ENCODE measurements around the gene VWDE.
"Not testable (repeated sequence)": the region's sequence is repeated elsewhere in the genome, so short reads cannot be mapped to it uniquely, and the experiment has no call there.

The VWDE gene

DNA sequence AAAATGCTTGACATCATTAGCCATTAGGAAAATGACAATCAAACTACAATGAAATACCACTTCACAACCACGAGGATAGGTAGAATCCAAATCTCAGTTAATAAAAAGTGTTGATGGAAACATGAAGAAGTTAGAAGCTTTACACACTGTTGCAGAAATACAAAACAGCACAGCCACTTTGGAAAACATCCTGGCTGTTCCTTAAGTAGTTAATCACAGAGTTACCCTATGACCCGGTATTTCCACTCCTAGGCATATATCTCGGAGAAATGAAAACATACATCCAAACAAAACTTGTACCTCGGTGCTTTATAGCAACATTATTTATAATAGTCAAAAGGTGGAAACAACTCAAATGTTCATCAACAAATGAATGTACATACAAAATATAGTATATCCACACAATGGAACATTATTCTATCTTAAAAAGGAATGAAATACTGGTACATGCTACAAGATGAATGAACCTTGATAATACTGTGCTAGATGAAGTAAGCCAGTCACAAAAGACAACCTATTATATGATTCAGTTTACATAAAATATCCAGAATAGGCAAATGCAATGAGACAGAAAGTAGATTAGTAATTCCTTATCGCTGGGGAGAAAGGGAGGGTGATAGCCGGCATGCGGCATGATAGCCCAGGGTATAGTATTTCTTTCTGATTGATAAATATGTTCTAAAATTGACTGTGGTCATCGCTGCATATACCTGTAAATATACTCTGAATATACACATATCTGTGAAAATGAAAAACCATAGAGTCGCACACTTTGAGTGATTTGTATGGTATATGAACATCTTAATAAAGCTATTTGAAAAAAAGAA is 1.9 kb downstream of the VWDE start:
- no peak for DNase-seq

DNA sequence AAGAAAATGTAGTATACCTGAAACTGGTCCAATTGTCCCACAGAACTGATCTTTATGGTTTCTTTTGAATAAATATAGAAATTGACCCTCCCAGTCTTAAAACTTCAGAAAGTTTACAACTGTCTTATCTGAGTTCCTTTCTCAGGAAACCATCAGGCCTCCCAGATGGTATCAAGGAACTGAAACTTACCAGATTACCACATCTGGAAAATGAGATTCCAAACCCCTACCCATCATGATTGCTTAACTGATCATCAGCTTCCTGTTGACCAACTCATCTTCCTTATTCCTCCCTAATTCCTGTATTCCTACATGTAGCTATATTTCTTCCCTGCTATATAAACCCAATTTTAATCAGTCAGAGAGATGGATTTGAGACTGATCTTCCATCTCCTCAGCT is 5.5 kb downstream of the VWDE start:
- no peak for DNase-seq

DNA sequence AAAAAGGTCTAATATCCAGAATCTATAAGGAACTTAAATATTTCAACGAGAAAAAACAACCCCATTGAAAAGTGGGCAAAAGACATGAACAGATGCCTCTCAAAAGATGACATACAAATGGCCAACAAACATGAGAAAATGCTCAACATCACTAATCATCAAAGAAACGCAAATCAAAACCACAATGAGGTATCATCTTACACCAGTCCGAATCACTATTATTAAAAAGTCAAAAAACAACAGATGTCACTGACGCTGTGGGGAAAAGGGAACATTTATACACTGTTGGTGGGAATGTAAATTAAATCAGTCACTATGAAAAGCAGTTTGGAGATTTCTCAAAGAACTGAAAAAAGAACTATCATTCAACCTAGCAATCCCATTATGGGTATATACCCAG is 6.0 kb downstream of the VWDE start:
- DNase-seq, result no peak

DNA sequence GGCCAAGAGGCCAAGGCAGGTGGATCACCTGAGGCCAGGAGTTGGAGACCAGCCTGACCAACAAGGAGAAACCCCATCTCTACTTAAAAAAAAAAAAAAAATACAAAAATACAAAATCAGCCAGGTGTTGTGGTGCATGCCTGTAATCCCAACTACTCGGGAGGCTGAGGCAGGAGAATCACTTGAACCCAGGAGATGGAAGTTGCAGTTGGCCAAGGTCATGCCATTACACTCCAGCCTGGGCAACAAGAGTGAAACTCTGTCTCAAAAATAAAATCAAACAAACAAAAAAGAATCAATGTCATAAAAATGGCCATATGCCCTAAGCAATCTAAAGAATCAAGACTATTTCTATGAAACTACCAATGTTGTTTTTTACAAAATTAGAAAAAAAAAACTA is 7.0 kb downstream of the VWDE start:
- DNase-seq, result not testable (repeated sequence)

DNA sequence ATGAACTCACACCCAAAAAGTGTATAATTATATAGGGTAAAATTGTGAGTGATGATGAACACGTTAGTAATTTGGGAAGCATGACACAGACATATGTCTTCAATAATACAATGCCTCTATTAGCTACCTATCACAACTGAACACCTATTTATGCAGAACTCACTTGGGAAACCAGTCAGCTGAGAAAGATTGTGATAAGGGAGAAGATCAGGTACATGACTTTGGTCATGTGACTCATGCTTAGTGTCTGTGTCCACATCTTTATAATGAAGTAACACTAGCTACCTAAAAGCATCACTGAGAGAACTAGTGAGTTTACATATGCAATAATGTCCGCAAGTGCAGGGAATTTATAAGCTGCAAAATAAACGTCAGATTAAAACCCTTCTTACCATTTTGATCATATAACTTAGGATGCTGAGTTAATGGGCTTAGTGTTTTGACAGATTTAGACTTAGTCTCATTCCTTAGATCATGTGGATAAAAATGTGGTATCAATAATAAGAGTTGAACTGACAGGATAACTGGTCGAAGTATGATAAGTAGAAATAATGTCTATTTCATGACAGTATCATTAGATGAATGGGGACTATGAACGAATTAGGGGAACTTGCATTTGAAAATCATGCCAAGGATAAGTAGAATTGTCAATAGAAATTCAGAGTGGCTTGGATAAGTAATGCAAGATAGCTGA is 11.6 kb downstream of the VWDE start:
- DNase-seq, result no peak

DNA sequence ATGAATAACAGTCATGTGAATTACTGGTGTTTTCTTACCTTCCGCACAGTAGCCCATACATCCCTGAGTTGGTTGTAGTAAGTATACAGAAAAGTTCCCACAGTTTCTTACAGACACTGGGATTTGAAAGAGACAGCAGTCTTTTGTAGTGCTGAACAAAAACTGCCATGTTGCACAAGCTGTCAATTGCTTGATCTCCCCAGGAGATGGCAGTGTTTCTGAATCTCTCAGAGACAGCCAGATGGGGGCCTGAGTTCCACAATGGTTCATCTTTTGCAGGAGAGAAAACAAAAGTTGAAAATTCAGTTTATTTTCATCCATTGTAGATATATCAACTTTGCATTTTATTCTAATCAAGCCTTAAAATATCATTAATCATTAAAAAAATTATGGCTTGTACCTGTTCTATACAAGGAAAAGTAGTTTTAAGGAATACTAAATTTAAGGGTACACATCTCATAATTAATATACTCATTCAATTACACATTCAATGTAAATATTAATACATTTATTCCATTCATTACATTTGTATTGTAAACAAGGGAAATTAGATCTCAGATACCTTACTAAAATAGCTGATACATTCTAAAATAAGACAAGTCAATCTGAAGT is 14.5 kb downstream of the VWDE start:
- no peak for DNase-seq

DNA sequence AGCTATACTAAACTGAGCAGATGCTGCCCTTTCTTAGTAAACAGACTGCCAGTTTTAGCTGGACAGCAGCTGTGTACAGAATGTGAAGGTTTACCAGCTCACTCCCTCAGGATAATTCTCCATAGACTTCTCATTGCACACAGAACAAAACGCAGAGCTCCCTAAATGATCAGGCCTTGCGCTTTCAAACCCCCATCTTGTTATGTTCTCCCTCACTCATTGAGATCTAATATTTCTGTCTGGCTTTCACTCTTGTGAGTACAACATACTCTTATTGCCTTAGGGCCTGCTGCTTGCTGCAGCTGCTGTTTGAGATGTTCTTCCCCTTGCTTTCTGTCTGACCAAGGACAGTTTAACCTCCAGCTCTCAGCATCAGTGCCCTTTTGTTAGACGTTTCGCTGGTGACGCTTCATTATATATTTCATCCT is 17.3 kb downstream of the VWDE start:
- DNase-seq, result no peak

DNA sequence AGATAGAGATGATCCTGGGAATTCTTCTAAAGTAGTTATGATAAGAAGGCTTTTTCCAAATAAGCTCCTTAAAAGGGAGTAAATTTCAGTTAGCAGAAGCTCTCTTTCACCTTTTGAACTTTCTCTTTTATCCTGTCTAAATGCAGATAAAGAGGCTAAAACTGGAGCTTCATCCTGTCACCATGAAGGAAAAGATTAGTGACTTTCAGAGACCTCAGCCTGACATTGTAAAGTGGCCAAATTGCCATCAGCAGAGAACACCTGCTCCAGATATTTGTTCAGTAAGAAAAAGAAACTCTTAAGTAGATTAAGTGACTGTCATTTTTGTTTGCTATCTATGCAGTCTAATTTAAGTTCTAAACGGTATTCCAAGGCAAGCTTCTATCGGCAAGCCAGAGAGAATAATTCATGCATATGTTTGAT is 18.3 kb downstream of the VWDE start:
- DNase-seq, result no peak

DNA sequence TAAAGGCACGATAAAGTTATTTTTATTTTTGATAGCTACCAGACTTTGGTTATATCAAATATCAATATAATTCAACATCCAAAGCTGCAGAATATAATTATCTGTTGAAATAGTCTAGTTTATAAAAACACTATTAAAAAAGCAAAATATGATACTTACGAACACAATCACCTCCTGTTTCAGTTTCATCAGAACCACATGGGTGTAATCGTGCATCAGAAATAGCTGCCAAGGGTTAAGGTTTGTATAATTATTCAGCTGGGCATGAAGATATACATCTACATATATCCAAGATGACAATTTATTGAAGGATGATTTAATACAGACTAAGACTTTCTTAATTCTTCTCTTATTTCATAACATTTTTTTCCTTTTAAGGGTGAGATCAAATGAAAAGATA is 20.3 kb downstream of the VWDE start:
- no peak for DNase-seq

DNA sequence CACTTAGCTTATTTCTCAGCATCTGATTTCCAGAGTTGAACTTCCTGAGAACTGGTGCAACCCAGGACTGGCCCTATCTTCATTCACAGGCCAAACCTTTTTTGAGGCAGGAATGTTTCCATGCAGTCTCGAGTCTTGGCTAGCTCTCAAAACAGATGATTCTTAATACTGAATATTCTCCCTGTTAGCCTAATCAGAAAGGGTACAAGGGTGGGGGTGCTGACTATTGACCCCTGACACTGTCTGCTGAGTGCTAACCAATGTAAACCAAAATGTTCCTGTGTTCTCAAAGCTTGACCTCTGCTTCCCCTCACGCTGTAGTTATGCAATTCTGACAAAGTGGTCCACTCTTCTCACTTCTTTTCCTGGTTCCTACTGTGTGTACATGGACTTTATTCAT is 25.3 kb downstream of the VWDE start:
- DNase-seq, result no peak

DNA sequence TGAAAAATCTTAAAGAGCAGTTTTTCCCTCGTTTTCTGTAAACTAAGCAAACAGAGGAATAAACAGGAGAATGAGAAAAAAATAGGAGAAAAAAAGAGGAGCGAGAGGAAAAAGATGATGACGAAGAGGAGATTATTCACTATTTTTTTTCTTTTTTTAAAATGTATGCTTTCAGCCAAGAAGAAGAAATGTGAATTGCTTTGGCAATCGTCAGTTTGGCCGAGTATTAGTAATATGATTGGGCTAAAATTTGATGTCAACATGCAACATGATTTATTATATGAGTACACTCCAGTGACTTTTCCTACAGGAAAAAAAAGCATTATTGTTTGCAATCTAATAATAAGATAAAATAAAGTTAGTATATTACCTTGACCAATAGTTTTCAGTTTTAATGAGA is 26.3 kb downstream of the VWDE start:
- no peak for DNase-seq

DNA sequence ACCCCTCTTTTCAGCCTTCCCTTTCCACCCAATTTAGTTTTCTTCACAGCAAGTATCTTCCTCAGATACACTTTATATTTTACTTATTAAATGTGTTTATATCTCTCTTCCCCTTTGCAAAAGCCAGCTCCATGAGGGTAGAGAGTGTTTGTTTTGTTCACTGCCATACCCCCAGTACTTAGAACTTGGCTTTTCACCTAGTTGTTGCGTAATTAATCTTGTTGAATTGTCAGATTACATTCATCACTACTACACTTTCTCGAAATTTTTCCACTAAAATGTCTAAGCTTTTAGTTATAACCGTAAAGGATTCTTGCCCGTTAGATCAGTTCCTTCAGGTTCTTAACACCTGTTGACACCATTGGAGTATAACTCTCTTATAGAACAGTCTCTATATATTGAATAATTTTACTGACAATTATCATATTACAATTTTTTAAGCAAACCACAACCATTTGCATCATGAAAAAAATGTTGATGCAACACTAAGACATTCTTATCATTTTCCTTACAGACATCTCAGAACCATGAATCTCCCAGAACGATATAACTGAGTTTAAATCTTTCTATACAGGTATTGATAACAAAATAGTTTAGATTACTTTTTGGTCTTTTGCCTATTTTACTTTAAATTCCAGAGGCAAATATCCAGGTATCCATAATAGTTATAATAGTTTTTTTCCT is 29.9 kb downstream of the VWDE start:
- DNase-seq, result no peak

DNA sequence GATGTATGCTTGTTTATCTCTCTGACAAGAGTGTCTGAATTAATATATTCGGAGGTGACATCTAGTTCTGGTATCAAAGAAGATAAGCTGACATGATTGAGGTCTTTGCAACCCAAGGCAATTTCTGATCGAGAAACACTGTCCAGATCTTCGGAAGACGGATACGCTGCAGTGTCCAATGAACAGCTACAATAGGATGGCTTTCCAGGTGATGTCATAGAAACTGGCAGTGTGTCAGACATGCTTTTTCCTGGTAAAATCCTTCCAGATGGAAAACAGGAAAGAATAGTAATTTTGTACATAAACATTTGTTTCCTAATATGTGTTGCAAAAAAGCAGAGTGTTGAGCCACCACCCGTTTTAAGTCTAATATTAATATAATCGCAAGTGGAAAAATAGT is 33.4 kb downstream of the VWDE start:
- DNase-seq, result no peak

DNA sequence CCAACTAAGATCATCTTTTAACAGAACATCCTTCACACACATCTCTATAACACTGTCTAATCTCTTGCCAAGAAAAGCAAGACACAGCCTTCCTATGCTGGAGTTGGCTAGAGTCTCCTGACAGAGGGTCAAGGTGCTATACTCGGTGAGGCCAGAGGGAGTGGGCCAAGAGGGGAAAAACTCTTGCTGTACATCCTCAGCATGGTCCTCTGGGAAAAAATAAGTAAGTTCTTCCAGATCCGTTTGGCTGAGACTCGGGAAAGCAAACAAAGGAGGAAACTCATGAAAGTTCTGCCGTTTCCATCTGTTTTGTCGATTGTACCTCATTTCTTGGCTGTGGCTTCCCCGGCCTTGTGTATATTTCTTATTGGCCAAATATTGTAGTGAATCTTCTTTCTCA is 33.9 kb downstream of the VWDE start:
- no peak for DNase-seq

DNA sequence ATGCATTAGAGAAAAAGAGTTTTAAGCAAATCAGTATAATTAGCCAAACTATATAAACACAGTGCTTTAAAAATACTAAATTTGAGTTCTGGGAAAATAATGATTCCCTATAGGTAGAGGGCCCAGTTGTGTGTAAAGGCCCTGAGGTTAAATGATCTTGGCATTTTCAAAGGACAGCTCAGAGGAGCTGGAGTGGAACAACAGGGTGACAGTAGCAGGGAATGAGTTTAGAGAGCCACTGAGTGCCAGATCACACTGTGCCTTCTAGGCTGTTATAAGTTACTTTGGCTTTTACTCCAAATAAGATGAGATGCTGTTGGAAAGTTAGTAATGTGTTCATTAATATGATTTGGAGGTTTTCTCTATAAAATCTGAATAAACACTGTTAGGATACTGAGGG is 34.6 kb downstream of the VWDE start:
- DNase-seq, result no peak

DNA sequence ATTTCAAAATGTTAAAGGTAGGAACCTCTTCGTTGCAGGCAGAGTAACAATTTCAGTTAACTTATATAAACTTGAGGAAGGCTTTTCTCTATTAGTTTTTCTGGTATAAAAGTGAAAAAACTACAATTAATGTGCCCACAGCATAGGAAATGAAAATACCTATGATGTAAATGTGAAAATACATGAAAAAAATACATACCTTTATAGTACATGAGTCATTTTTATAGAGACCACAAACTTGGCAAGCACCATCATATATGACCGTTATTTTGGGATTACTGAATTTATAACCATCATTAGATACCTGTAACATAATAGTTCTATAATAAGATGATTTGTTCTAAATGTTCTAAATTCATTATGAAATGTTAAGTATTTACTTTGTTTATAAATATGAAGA is 42.7 kb downstream of the VWDE start:
- DNase-seq, result no peak

DNA sequence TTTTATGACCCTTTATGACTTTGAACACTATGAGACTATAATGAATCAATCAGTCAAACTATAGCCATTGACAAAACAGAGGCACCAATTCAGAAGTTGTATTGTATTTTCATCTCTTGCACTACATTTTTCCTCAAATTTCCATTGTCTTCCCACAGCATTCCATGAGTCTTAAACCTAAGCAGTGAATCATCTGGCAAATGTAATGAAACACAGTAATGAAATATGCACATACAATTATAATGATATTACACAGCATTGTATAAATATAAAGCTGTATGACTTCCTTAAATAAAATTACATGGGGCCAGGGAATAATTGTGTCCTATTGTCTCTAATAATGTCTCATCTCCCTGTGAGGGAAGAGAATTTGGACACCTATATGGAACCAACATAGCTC is 45.0 kb downstream of the VWDE start:
- DNase-seq, result no peak

DNA sequence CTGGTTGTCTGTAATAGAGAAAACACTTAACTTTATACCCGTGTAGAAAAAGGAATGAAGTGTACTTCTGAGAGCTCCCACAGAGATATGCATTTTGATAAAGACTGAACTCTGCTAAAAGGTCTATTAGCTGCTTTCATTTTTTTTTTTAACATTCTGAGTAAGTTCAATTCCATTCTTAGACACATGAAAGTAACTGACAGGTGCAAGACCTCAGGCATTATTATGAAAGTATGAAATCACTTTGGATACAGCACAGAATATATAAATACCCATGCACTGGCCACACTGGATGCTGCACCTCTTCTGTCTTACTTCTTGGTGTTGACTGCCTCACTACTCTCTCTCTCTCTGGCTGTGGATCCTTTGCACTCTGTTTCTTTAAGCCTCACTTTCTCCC is 46.2 kb downstream of the VWDE start:
- no peak for DNase-seq

DNA sequence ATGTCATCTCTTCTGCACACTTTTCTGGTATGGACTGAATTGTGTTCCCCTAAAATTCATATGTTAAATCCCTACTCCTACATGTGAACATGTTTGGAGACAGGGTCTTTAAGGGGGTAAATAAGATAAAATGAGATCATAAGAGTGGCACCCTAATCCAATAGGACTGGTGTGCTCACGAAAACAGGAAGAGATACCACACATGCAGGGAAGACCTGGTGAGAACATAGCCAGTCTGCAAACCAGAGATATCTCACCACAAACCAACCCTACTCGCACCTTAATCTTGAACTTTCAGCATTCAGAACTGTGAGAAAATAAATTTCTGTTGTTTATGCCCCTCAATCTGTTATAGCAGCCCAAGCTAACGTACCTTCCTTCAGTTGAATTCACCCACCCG is 51.8 kb downstream of the VWDE start:
- DNase-seq, result no peak

DNA sequence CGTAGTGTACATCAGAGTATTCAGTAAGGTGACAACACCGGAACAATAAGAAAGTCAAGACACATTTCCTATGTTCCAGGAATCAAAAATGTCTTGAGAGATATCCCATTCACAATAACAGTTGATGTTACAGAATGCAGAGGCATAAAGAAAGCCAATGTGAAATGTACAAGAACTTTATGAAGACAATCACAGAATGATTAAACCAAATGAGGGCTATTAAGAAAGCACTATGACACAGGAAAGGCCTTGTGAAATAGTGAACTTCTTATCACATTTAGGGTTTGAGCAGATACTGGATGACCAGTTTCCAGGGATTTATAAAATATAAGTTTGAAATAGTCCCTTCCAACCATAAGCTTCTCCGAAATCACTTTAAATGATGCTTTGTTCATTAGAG is 52.7 kb downstream of the VWDE start:
- DNase-seq, result no peak

DNA sequence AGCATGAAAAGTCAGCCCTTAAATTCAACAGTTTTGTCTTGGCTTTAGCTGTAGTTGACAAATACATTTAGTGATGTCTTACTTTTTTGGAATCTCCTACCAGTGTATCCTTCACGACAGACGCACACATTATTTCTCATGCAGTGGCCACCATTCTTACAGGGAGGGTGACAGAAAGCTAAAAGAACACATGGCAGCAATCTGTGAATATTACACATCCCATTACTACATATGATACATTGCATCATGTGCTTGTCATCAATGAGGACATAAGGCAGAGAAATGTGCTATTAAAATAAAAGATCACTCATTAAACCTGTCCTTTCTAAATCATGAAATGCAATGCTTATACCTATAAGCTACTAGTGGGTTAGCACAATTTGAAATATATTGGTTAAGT is 66.6 kb downstream of the VWDE start:
- DNase-seq, result no peak

DNA sequence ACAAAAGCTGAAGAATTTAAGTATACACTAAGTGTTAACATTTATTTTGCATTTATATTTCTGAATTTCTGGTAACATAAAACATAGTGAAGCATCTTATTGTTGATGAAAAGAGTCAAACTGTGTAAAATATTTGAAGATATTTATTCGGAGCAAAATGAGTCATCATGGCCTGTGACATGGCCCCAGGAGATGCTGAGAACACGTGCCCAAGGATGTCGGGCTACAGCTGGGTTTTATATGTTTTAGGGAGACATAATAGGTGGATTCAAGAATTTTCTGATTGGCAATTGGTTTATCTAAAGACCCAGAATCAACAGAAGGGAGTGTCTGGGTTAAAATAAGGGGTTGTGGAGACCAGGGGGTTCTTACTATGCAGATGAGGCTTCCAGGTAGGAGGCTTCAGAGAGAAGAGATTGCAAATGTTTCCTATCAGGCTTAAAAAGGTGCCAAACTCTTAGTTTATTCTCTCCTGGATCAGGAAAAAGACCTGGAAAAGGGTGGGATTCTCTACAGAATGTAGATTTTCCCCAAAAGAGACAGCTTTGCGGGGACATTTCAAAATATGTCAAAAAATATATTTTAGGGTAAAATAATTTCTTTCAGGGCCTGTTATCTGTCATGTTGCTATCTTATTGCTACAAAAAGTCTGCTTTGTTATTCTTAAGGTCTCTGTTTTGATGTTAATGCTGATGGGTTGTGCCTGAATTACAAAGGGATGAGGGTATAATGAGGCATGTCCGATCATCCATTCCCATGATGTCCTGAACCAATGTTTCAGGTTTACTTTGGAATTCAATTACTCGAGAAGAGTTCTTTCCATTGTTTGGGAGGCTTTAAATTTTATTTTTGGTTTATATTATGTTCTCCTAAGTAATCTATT is 74.5 kb downstream of the VWDE start:
- no peak for DNase-seq

DNA sequence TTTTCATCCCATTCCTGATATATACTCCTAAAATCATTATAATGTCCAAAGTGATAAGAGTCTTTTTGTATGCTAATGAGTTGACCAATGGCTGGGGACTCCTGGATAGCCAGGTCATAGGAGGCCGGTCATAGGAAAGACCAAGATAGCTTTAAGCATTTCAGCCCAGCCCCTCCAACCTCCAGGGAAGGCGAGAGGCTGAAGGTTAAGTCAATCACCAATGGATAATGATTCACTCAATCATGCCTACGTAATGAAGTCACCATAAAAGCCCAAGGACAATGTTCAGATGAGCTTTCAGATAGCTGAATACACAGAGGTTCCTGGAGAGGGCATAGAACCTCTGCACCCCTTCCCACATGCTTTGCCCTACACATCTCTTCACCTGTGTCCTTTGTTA is 75.7 kb downstream of the VWDE start:
- no peak for DNase-seq
